SK-N-SH treated with all-trans-retinoic acid at 6 μM for 48 hours (cell line): Measurements from ENCODE around the gene GJB3.

Experiments
- ATAC-seq: fragments of 200-7000 bp; cut with Tn5 transposase; 3 replicates; pipeline ENCODE4 v1.9.1; 2020; ENCODE audit warnings: mild to moderate bottlenecking, moderate library complexity
- ARNTL ChIP-seq: fragments of 450-650 bp; formaldehyde crosslinking; IDR thresholded peaks from 2 replicates; pipeline ENCODE4 v1.5.0; 2020; ENCODE audit warnings: low read depth, mild to moderate bottlenecking, moderate library complexity, borderline replicate concordance
- BACH2 ChIP-seq: fragments of 250-450 bp; sonication (Bioruptor Pico); IDR thresholded peaks from 2 replicates; pipeline ENCODE4 v1.9.0; 2021; ENCODE audit warnings: mild to moderate bottlenecking, borderline replicate concordance
- CREB5 ChIP-seq: fragments of 250-450 bp; sonication (Bioruptor Pico); IDR thresholded peaks from 2 replicates; pipeline ENCODE4 v1.5.1; 2020; ENCODE audit warnings: low read depth, mild to moderate bottlenecking, moderate library complexity
- CSRNP3 ChIP-seq: fragments of 250-450 bp; sonication (Bioruptor Pico); IDR thresholded peaks from 2 replicates; pipeline ENCODE4 v1.5.1; 2021; ENCODE audit warnings: mild to moderate bottlenecking, moderate library complexity
- ESRRG ChIP-seq: fragments of 250-450 bp; sonication (Bioruptor Pico); IDR thresholded peaks from 2 replicates; pipeline ENCODE4 v1.6.1; 2021; ENCODE audit warnings: mild to moderate bottlenecking
- ISL1 ChIP-seq: fragments of 250-450 bp; sonication (Bioruptor Pico); IDR thresholded peaks from 2 replicates; pipeline ENCODE4 v2.1.2; 2022; ENCODE audit warnings: mild to moderate bottlenecking, moderate library complexity
- OSR1 ChIP-seq: fragments of 250-450 bp; sonication (Bioruptor Pico); IDR thresholded peaks from 2 replicates; pipeline ENCODE4 v1.8.0; 2022; ENCODE audit warnings: moderate library complexity, mild to moderate bottlenecking, inconsistent platforms
- PPARA ChIP-seq: fragments of 250-450 bp; sonication (Bioruptor Pico); IDR thresholded peaks from 2 replicates; pipeline ENCODE4 v1.5.0; 2020; ENCODE audit warnings: mild to moderate bottlenecking, borderline replicate concordance
- RARB ChIP-seq: fragments of 250-450 bp; sonication (Bioruptor Pico); IDR thresholded peaks from 2 replicates; pipeline ENCODE4 v1.8.0; 2021; ENCODE audit warnings: mild to moderate bottlenecking, moderate library complexity
- TCF4 ChIP-seq: fragments of 250-450 bp; sonication (Bioruptor Pico); IDR thresholded peaks from 2 replicates; pipeline ENCODE4 v1.8.0; 2021; ENCODE audit warnings: mild to moderate bottlenecking, moderate library complexity, borderline replicate concordance
- TOX ChIP-seq: fragments of 250-450 bp; sonication (Bioruptor Pico); IDR thresholded peaks from 2 replicates; pipeline ENCODE4 v1.8.0; 2021; ENCODE audit warnings: mild to moderate bottlenecking, moderate library complexity, borderline replicate concordance
- TSHZ2 ChIP-seq: fragments of 250-450 bp; sonication (Bioruptor Pico); IDR thresholded peaks from 2 replicates; pipeline ENCODE4 v1.5.0; 2020; ENCODE audit warnings: mild to moderate bottlenecking, moderate library complexity
- ZC3H10 ChIP-seq: fragments of 250-450 bp; sonication (Bioruptor Pico); IDR thresholded peaks from 2 replicates; pipeline ENCODE4 v1.5.1; 2021; ENCODE audit warnings: mild to moderate bottlenecking, moderate library complexity
- ZFP3 ChIP-seq: fragments of 250-450 bp; sonication (Bioruptor Pico); IDR thresholded peaks from 2 replicates; pipeline ENCODE4 v1.5.0; 2020; ENCODE audit warnings: mild to moderate bottlenecking, moderate library complexity
- ZFP30 ChIP-seq: fragments of 450-650 bp; formaldehyde crosslinking; IDR thresholded peaks from 2 replicates; pipeline ENCODE4 v1.5.0; 2022; ENCODE audit warnings: mild to moderate bottlenecking, moderate library complexity
- ZNF565 ChIP-seq: fragments of 450-650 bp; formaldehyde crosslinking; conservative IDR thresholded peaks from 2 replicates; pipeline ENCODE4 v1.5.0; 2020; ENCODE audit warnings: low read depth, mild to moderate bottlenecking, moderate library complexity
- ZNF70 ChIP-seq: fragments of 450-650 bp; formaldehyde crosslinking; IDR thresholded peaks from 2 replicates; pipeline ENCODE4 v1.5.0; 2020; ENCODE audit warnings: mild to moderate bottlenecking, moderate library complexity
- ZNF8 ChIP-seq: fragments of 450-650 bp; formaldehyde crosslinking; IDR thresholded peaks from 2 replicates; pipeline ENCODE4 v1.5.0; 2020; ENCODE audit warnings: mild to moderate bottlenecking, moderate library complexity
- TF ChIP-seq, protein P1 (sequence below): fragments of 250-450 bp; sonication (Bioruptor Pico); IDR thresholded peaks from 2 replicates; pipeline ENCODE4 v1.8.0; 2021; ENCODE audit warnings: low read depth, mild to moderate bottlenecking, moderate library complexity, borderline replicate concordance
- TF ChIP-seq, protein P2 (sequence below): fragments of 250-450 bp; sonication (Bioruptor Pico); IDR thresholded peaks from 2 replicates; pipeline ENCODE4 v1.8.0; 2020; ENCODE audit warnings: mild to moderate bottlenecking, moderate library complexity, borderline replicate concordance

Gene GJB3

DNA sequence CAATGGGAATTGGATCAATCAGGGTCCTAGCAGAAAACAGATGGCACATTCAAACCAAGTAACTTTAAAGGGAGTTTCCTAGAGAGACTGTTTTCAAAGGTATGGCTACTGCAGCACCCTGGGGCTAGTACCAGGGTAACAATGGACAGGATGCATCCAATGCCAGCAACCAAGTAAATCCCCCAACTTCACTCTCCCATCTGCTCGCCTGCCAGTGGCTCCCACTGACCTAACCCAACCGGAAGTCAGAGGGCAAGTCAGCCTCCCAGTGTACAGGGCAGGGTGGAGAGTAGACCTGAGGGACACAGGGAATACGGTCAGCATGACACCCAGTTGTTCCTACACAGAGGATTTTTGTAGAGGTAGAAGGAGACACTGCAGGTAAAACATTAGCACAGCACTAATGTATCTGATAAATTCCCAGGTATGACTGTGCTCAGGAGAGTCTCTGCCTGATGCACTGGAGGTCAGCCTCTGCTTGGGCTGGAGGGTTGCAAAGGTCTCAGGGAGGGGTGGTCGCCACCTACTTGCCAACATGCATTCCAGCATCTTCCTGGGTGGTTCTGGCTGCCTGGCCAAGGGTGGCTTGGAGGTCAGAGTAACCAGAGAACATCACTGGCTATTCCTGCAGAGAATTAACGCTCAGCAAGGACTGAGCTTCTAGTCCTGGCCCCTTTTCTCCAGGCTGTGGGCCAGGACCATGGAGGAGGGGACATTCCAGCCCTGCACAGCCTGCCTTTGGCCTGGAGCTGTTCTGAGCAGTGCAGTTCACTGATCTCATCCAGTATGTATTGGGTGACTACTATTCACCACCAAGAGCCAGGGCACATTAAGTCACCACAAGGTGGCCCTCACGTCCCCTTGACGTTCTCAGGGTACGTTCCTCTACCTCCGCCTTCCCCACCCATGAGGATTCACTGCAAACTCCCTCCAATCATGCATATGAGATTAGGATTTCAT lies 6.7 kb downstream of the GJB3 start:
- TF ChIP-seq ZNF70 (CRISPR knock-in tag) (no peak), ISL1 (CRISPR knock-in tag) (no peak), ZFP3 (no peak), ZFP30 (CRISPR knock-in tag) (no peak), OSR1 (CRISPR knock-in tag) (no peak), PPARA (CRISPR knock-in tag) (no peak)
- TF ChIP-seq, protein P1, sequence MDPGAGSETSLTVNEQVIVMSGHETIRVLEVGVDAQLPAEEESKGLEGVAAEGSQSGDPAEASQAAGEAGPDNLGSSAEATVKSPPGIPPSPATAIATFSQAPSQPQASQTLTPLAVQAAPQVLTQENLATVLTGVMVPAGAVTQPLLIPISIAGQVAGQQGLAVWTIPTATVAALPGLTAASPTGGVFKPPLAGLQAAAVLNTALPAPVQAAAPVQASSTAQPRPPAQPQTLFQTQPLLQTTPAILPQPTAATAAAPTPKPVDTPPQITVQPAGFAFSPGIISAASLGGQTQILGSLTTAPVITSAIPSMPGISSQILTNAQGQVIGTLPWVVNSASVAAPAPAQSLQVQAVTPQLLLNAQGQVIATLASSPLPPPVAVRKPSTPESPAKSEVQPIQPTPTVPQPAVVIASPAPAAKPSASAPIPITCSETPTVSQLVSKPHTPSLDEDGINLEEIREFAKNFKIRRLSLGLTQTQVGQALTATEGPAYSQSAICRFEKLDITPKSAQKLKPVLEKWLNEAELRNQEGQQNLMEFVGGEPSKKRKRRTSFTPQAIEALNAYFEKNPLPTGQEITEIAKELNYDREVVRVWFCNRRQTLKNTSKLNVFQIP (CRISPR knock-in tag) = no peak
- no peak for ATAC-seq

GRCh38 chr1:34790985-34791384 lies 10.0 kb downstream of the GJB3 start:
- TF ChIP-seq CSRNP3 (CRISPR knock-in tag) = no peak
- no peak for TF ChIP-seq ZNF70 (CRISPR knock-in tag)
- no peak for TF ChIP-seq ZNF8 (CRISPR knock-in tag)
- no peak for TF ChIP-seq ZFP30 (CRISPR knock-in tag)
- no peak for TF ChIP-seq ZNF565
- TF ChIP-seq, protein P1 (CRISPR knock-in tag) = no peak
- TF ChIP-seq ESRRG (CRISPR knock-in tag) = no peak
- TF ChIP-seq TOX = no peak
- no peak for TF ChIP-seq CREB5 (CRISPR knock-in tag)
- no peak for TF ChIP-seq ARNTL (CRISPR knock-in tag)
- TF ChIP-seq BACH2 (CRISPR knock-in tag) = no peak
- ATAC-seq = no peak

DNA sequence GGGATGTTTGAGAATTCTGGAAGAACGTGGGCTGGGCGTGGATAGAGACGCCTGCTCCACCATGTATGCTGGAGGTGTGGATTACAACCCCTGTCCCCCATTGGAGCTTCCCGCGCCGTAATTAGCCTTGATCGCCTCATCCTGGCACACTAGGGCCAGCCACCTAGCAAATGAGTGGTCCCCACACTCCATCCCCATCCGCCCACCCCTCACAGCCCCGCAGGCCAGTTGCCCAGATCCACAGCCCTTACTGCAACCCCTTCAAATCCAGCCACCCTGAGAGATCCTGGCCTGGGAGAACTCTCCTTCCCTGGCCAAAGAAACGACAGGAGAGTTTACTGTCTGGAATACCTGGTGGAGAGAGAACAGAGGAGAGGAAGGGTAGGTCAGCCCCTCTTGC lies 11.4 kb downstream of the GJB3 start:
- TF ChIP-seq RARB = no peak
- no peak for ATAC-seq

GRCh38 chr1:34792868-34793727 lies 12.1 kb downstream of the GJB3 start, which contains the start of gene GJA4:
Gene GJA4 (plus strand): TSS chr1:34792999. CDS start chr1:34794214, 1,215 bp downstream.
- ATAC-seq = no peak

More at GRCh38 chr1:34792868-34793727, 12.1 kb downstream of the GJB3 start, which contains the start of gene GJA4:
- TF ChIP-seq BACH2 (CRISPR knock-in tag) = no peak
- no peak for TF ChIP-seq ZC3H10 (CRISPR knock-in tag)
- TF ChIP-seq TOX = no peak
- TF ChIP-seq PPARA (CRISPR knock-in tag) = no peak
- TF ChIP-seq ISL1 (CRISPR knock-in tag) = no peak
- no peak for TF ChIP-seq RARB
- TF ChIP-seq, protein P2, sequence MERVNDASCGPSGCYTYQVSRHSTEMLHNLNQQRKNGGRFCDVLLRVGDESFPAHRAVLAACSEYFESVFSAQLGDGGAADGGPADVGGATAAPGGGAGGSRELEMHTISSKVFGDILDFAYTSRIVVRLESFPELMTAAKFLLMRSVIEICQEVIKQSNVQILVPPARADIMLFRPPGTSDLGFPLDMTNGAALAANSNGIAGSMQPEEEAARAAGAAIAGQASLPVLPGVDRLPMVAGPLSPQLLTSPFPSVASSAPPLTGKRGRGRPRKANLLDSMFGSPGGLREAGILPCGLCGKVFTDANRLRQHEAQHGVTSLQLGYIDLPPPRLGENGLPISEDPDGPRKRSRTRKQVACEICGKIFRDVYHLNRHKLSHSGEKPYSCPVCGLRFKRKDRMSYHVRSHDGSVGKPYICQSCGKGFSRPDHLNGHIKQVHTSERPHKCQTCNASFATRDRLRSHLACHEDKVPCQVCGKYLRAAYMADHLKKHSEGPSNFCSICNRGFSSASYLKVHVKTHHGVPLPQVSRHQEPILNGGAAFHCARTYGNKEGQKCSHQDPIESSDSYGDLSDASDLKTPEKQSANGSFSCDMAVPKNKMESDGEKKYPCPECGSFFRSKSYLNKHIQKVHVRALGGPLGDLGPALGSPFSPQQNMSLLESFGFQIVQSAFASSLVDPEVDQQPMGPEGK (CRISPR knock-in tag) = no peak
- TF ChIP-seq ZFP3 = no peak
- TF ChIP-seq ZFP30 (CRISPR knock-in tag) = no peak
- no peak for TF ChIP-seq ESRRG (CRISPR knock-in tag)
- TF ChIP-seq TSHZ2 = no peak
- no peak for TF ChIP-seq ZNF8 (CRISPR knock-in tag)
- TF ChIP-seq CSRNP3 (CRISPR knock-in tag) = no peak
- no peak for TF ChIP-seq TCF4 (CRISPR knock-in tag)
